Esophagus squamous epithelium (tissue), 5 donors: ENCODE data around the gene S100A7. TPM values are rescaled to one million over a fixed set of nuclear protein-coding genes. Genes with fewer than 3 reads are reported as not detected.

Experiments
- DNase-seq: peaks from one replicate; lab custom pipeline; 2025; lab: John Stamatoyannopoulos, UW
- H3K27ac ChIP-seq, 4 donors: fragments of 200-600 bp; sonication (generic); one replicate each; pipeline ENCODE4 v1.5.1; 2016 to 2019; ENCODE audit warnings: mild to moderate bottlenecking in 1 of 4
- H3K27me3 ChIP-seq, 4 donors: fragments of 200-600 bp; sonication (generic); 1 replicate in 3 of 4; 2 replicates in 1 of 4; pipeline versions ENCODE4 v1.5.1 to v1.6.0; 2017 to 2021; ENCODE audit warnings: antibody characterized with exemption in 1 of 4
- H3K36me3 ChIP-seq, 3 donors: fragments of 200-600 bp; sonication (generic); one replicate each; pipeline ENCODE4 v1.5.1; 2016 to 2019
- H3K4me1 ChIP-seq, 3 donors: fragments of 200-600 bp; sonication (generic); one replicate each; pipeline ENCODE4 v1.5.1; 2017 to 2019
- H3K4me3 ChIP-seq, 4 donors: fragments of 200-600 bp; sonication (generic); 1 replicate in 3 of 4; 2 replicates in 1 of 4; pipeline ENCODE4 v1.5.1; 2016 to 2019; ENCODE audit warnings: mild to moderate bottlenecking in 2 of 4, moderate library complexity in 1 of 4
- H3K9me3 ChIP-seq, 3 donors: fragments of 200-600 bp; sonication (generic); one replicate each; pipeline ENCODE4 v1.5.1; 2016 to 2019
- CTCF ChIP-seq, 6 experiments: fragments of 450-650 bp in 4 of 6; fragments of 200-600 bp in 2 of 6; sonication (generic) in 2 of 6; IDR thresholded peaks; one replicate each; pipeline ENCODE4 v1.5.1; 2016 to 2019; ENCODE audit warnings: antibody characterized with exemption in 6 of 6, mild to moderate bottlenecking in 4 of 6, moderate library complexity in 4 of 6
- POLR2A ChIP-seq, 4 donors: fragments of 450-650 bp; IDR thresholded peaks; one replicate each; pipeline ENCODE4 v1.6.1; 2017; ENCODE audit warnings: antibody characterized with exemption in 4 of 4, mild to moderate bottlenecking in 4 of 4, moderate library complexity in 3 of 4
- WGBS, 2 donors: methylation state at CpG; one replicate each; pipeline ENCODE4 v1.1.5; 2018; 5-methylcytosine and 5-hydroxymethylcytosine counted together
- intact Hi-C: fragments of 100-400 bp; cut with DNase I; formaldehyde crosslinking; loops from one replicate; pipeline ENCODE4 v1.15.0; 2022
- total RNA-seq, 4 donors: library from RNA; depleted of rRNA; stranded (reverse); fragments of >200 nt; gene quantifications; one replicate each; pipeline ENCODE4 v1.1.0, GENCODE V29; 2016
- donor health status: DM: yes; HTN: yes; CAD: no.

Gene S100A7
- total RNA-seq, result 1,000 to 10,000 TPM in 2 of 4 donors, 100 to 1,000 TPM in 1, 1 to 10 TPM in 1; 8.8 to 9,163 (median 3,171) TPM

GRCh38 chr1:153460551-153460950, at the start of gene S100A7:
S100A7 (minus strand) TSS chr1:153460651; CDS start chr1:153459013, 1,638 bp downstream.
- WGBS, 2 donors, result 68 to 69% methylated on average over 3 to 4 of the region's 4 CpGs
- H3K36me3 ChIP-seq, result no peaks in the 10 kb centered on the region
- intact Hi-C loops, result no loop called here
- TF ChIP-seq POLR2A (IDR thresholded peaks at IDR 0.05) (no peak), CTCF (IDR thresholded peaks at IDR 0.05) (no peak)
- H3K27me3 ChIP-seq, result peaks cover 0 to 35% (median 0%) of the 10 kb centered on the region in 4 donors
- no peak for DNase-seq
- H3K4me1 ChIP-seq, result peaks cover 0 to under 1% (median 0%) of the 10 kb centered on the region in 3 donors
- no peaks in the 10 kb centered on the region for H3K9me3 ChIP-seq
- no peak within 1 kb of the TSS for H3K4me3 ChIP-seq
- H3K27ac ChIP-seq, result peak within 1 kb of the TSS in 1 of 4 donors; percentile 14

- TF ChIP-seq CTCF (IDR thresholded peaks at IDR 0.05), result peak; percentile 66 to 88 (median 70)
- no peak for TF ChIP-seq POLR2A (IDR thresholded peaks at IDR 0.05)
- Histone ChIP-seq H3K4me1 (peaks cover 19 to 52% (median 23%) of the 10 kb centered on the region in 3 donors), H3K27me3 (no peaks in the 10 kb centered on the region), H3K4me3 (no peak overlapping the region), H3K27ac (no peak overlapping the region), H3K36me3 (no peaks in the 10 kb centered on the region), H3K9me3 (no peaks in the 10 kb centered on the region)
- DNase-seq, result no peak
- intact Hi-C loops, result loop anchor here (10.0 kb wide), 1 partner anchor 55 kb away; the partner anchor contains the start of gene S100A2
- WGBS, 2 donors, result 22 to 48% methylated on average over 4 of the region's 4 CpGs
Measured at GRCh38 chr1:153509729-153510354, 49.4 kb upstream of the S100A7 start.

DNA sequence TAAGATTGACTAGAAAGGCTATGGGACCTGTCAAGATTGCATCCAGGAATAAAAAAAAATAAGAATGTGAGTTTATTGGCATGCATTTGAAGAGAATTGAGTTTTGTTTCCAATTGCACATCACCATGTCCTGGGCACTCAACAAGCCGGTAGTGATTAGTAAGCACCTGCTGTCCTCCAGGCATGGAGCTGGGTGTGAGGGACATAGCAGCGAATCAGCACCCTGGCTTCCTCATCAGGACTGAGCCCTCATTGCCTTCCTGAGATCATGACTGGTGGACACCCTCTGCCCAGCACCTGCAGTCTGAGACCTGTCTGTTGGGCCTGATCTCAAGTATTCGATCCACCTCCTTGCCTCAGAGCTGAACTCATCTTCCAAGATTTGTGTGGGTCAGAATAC, 48.6 kb upstream of the S100A7 start:
- Histone ChIP-seq H3K4me1 (peaks cover 15 to 44% (median 20%) of the 10 kb centered on the region in 3 donors), H3K4me3 (no peak overlapping the region), H3K27me3 (no peaks in the 10 kb centered on the region), H3K36me3 (no peaks in the 10 kb centered on the region), H3K9me3 (no peaks in the 10 kb centered on the region), H3K27ac (no peak overlapping the region)
- intact Hi-C loops, result no loop called here
- no peak for DNase-seq
- WGBS, 2 donors, result 57 to 74% methylated on average over 3 of the region's 3 CpGs
- TF ChIP-seq CTCF (IDR thresholded peaks at IDR 0.05), result no peak
- no peak for TF ChIP-seq POLR2A (IDR thresholded peaks at IDR 0.05)

DNA sequence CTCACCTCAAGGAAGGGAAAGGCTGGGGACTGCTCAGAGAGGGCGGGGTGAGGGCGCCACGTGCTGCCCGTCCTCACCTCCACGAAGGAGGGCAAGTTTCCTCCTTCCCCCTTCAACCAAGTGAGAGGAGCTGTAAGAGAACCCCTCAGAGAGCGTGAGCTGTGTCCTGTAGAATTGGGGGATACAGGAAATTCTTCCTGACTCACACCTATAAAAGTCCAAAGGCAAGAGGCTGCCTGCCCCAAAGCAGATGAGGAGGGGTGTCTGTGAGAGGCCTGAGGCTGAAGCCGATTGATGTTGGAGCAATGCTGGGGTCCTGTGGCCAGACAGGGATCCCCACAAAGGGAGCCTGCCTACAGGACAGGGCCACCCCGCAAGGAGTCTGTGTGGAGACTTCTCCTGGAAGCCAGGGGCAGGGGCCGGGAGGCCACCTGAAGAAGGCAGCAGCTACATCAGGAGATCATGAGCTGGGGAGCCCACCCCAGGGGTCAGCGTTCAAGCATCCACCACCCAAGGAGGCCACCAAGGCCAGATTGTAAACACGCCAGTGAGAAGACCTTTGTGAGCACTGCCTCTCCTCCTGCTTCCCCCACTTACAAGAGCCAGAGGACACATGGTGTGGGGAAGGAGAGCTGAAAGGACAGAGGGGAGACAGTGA, 47.6 kb upstream of the S100A7 start:
- no peak for TF ChIP-seq POLR2A (IDR thresholded peaks at IDR 0.05)
- TF ChIP-seq CTCF (IDR thresholded peaks at IDR 0.05), result no peak
- no peak for DNase-seq
- 76 to 93% methylated on average over 5 of the region's 11 CpGs for WGBS, 2 donors
- H3K27ac ChIP-seq, result peak overlapping the region in 3 of 4 donors; percentile 61 to 78 (median 68)
- intact Hi-C loops, result no loop called here
- no peaks in the 10 kb centered on the region for H3K9me3 ChIP-seq
- H3K36me3 ChIP-seq, result no peaks in the 10 kb centered on the region
- H3K4me1 ChIP-seq, result peaks cover 15 to 41% (median 20%) of the 10 kb centered on the region in 3 donors
- no peaks in the 10 kb centered on the region for H3K27me3 ChIP-seq
- no peak overlapping the region for H3K4me3 ChIP-seq

DNA sequence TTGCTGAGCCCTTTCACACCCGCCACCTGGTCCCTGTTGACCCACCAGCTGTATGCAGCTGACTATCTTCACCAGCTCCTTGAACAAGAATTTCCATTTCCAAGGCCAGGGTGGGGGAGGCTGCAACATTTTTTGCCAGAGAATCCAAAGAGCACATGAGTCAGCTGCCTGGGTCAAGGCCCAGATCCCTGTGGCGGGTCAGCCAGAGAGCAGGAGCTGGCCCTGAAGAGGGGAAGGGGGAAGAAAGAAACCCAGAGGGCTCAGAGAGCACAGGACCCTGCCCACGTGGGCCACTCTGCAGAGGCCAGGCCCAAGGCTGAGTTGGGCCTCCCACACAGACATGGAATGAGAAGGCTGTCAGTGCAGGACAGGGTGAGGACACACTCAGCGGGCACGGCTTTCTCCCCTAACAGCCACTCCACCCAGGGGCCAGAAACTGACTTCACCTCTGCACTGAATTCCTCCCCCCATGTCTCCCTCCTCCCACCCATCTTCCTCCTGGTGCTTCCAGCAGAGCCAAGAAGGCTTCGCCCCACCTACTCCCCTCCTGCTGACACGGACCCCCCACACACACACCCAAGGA, 46.5 kb upstream of the S100A7 start:
- no peak for TF ChIP-seq POLR2A (IDR thresholded peaks at IDR 0.05)
- no peak for TF ChIP-seq CTCF (IDR thresholded peaks at IDR 0.05)
- intact Hi-C loops, result no loop called here
- Histone ChIP-seq H3K27ac (peak overlapping the region; percentile 61 to 88 (median 73)), H3K4me1 (peaks cover 15 to 37% (median 20%) of the 10 kb centered on the region in 3 donors), H3K27me3 (no peaks in the 10 kb centered on the region), H3K9me3 (no peaks in the 10 kb centered on the region), H3K36me3 (no peaks in the 10 kb centered on the region), H3K4me3 (no peak overlapping the region)
- no peak for DNase-seq
- WGBS, 2 donors, result 33 to 34% methylated on average over 6 to 7 of the region's 7 CpGs
